Spleen (tissue), 11 donors: ENCODE results near the gene MAMDC4. TPM values are rescaled to one million over a fixed set of nuclear protein-coding genes. Genes with fewer than 3 reads are reported as not detected.

ENCODE experiments used
- DNase-seq: peaks from one replicate; pipeline ENCODE4 v3.0.0-alpha.2; 2020
- H3K27ac ChIP-seq, 8 donors: fragments of 200-600 bp; sonication (generic) in 7 of 8; 1 replicate in 4 of 8; 2 replicates in 4 of 8; pipeline versions ENCODE4 v1.5.0 to v1.8.0; 2016 to 2021; ENCODE audit warnings: inconsistent platforms in 4 of 8, mild to moderate bottlenecking in 4 of 8, moderate library complexity in 1 of 8
- H3K27me3 ChIP-seq, 7 donors: fragments of 200-600 bp; sonication (generic) in 6 of 7; replicated peaks in 1 of 7; 1 replicate in 4 of 7; 2 replicates in 3 of 7; pipeline versions ENCODE4 v1.5.0 to v1.8.0; 2016 to 2021; ENCODE audit warnings: inconsistent platforms in 3 of 7, mild to moderate bottlenecking in 1 of 7
- H3K36me3 ChIP-seq, 6 donors: fragments of 200-600 bp; sonication (generic) in 5 of 6; 1 replicate in 4 of 6; 2 replicates in 2 of 6; pipeline versions ENCODE4 v1.5.0 to v1.8.0; 2016 to 2021; ENCODE audit warnings: inconsistent platforms in 2 of 6
- H3K4me1 ChIP-seq, 6 donors: fragments of 200-600 bp; sonication (generic) in 5 of 6; 1 replicate in 3 of 6; 2 replicates in 3 of 6; pipeline versions ENCODE4 v1.5.0 to v1.8.0; 2016 to 2021; ENCODE audit warnings: inconsistent platforms in 3 of 6
- H3K4me3 ChIP-seq, 8 donors: fragments of 200-600 bp; sonication (generic) in 7 of 8; 1 replicate in 4 of 8; 2 replicates in 4 of 8; pipeline versions ENCODE4 v1.5.0 to v1.8.0; 2016 to 2021; ENCODE audit warnings: inconsistent platforms in 4 of 8, mild to moderate bottlenecking in 4 of 8, moderate library complexity in 2 of 8
- H3K9me3 ChIP-seq, 8 donors: fragments of 200-600 bp; sonication (generic) in 7 of 8; 1 replicate in 4 of 8; 2 replicates in 4 of 8; pipeline versions ENCODE4 v1.5.0 to v1.8.0; 2016 to 2021; ENCODE audit warnings: inconsistent platforms in 4 of 8
- POLR2A ChIP-seq, 3 donors: fragments of 450-650 bp; IDR thresholded peaks; one replicate each; pipeline ENCODE4 v1.5.1; 2017; ENCODE audit warnings: antibody characterized with exemption in 3 of 3, mild to moderate bottlenecking in 1 of 3
- POLR2AphosphoS5 ChIP-seq, 3 donors: sonication (generic); formaldehyde crosslinking; IDR thresholded peaks; one replicate each; pipeline ENCODE4 v1.5.1; 2017; ENCODE audit warnings: antibody characterized with exemption in 3 of 3
- WGBS, 5 donors: extraction: QIAGEN DNeasy Blood & Tissue Kit in 3 of 5; methylation state at CpG; one replicate each; pipeline versions ENCODE4 v1.1.5 to v1.1.7; 2013 to 2018; 5-methylcytosine and 5-hydroxymethylcytosine counted together
- intact Hi-C: fragments of 100-400 bp; cut with DNase I; formaldehyde crosslinking; loops from one replicate; pipeline ENCODE4 v1.15.0; 2023; ENCODE audit warnings: low total_unique reads
- polyA plus RNA-seq, 3 donors: library from polyadenylated mRNA; stranded (reverse); fragments of 200-250 nt; gene quantifications; one replicate each; pipeline ENCODE4 v1.2.1, GENCODE V29; 2013
- total RNA-seq, 7 donors: library from RNA; depleted of rRNA in 3 of 7; stranded (reverse); fragments of >200 nt in 3 of 7; fragmentation: NEBNext Ultra II Directional in 4 of 7; extraction: Animal tissue kit (Norgen Biotek cat#: 25700) in 4 of 7; gene quantifications; one replicate each; pipeline versions ENCODE4 v1.1.0 to v1.2.1, GENCODE V29; 2016 to 2021
- TF ChIP-seq, protein P1 (sequence below), 11 experiments: fragments of 200-600 bp in 7 of 11; fragments of 450-650 bp in 4 of 11; sonication (generic) in 4 of 11; IDR thresholded peaks in 8 of 11; conservative IDR thresholded peaks in 3 of 11; 1 replicate in 7 of 11; 2 replicates in 4 of 11; pipeline versions ENCODE4 v1.4.0 to v1.8.0; 2016 to 2021; ENCODE audit warnings: antibody characterized with exemption in 11 of 11, inconsistent platforms in 4 of 11, mild to moderate bottlenecking in 1 of 11
- donor health status: healthy with polysubstance abuse.
- donor health status: DM: no; HTN: no; CAD: no; lungs with moderate emphysema.
- donor health status: DM: no; HTN: no; CAD: no.
- donor health status: Bipolar disorder and iron deficiency.
- donor health status: healthy.
- donor health status: DM: no; HTN: no; CAD: no.
- donor health status: DM: yes; HTN: yes; CAD: no.

Gene MAMDC4
- total and polyA plus RNA-seq, 10 donors = 4.9 to 32.0 (median 12.0) TPM

DNA sequence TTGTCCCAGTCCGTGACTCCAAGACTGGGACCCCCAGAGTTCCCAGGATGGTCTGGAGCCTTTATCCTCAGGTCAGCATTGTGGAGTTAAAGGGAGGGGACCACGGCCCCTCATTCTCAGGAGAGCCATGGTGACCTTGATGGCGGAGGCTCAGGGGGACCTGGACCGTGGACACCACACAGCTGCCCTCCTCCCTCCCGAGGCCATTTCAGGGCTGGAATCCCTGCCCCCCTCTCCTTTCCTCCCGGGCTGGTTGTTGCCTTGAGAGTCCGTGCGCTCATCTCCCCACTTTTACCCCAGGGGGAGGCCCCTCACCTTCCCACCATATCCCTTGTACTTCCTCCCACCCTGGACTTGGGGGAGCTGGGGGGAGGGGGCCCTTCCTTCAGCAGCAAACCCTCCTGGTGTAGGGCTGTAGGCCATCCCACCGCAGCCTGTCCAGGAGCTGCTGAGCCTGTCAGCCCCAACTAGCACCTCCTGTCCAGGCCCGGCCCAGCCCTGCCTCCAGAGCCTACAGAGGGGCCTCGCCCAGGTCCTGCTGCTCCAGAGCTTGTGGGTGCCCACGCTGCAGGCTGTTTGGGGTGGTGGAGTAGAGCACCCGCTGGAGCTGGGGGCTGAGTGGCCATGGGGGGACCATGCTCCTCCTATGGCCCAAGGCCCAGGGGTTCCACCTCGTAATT lies 24.2 kb upstream of the MAMDC4 start:
- Histone ChIP-seq H3K4me3 (no peak overlapping the region), H3K36me3 (peaks cover 0 to 100% (median 87%) of the 10 kb centered on the region in 6 donors), H3K9me3 (no peaks in the 10 kb centered on the region), H3K27me3 (no peaks in the 10 kb centered on the region), H3K27ac (no peak overlapping the region), H3K4me1 (peaks cover 0 to 8% (median 0%) of the 10 kb centered on the region in 6 donors)
- WGBS, 5 donors = 94 to 95% (median 94%) methylated on average over 14 of the region's 14 CpGs
- intact Hi-C loops = no loop called here
- peak; percentile 63 for DNase-seq
- TF ChIP-seq, protein P1, sequence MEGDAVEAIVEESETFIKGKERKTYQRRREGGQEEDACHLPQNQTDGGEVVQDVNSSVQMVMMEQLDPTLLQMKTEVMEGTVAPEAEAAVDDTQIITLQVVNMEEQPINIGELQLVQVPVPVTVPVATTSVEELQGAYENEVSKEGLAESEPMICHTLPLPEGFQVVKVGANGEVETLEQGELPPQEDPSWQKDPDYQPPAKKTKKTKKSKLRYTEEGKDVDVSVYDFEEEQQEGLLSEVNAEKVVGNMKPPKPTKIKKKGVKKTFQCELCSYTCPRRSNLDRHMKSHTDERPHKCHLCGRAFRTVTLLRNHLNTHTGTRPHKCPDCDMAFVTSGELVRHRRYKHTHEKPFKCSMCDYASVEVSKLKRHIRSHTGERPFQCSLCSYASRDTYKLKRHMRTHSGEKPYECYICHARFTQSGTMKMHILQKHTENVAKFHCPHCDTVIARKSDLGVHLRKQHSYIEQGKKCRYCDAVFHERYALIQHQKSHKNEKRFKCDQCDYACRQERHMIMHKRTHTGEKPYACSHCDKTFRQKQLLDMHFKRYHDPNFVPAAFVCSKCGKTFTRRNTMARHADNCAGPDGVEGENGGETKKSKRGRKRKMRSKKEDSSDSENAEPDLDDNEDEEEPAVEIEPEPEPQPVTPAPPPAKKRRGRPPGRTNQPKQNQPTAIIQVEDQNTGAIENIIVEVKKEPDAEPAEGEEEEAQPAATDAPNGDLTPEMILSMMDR (IDR thresholded peaks at IDR 0.05 in 8 of 11, conservative IDR thresholded peaks at IDR 0.05 in 3 of 11) = no peak

GRCh38 chr9:136828474-136829140 lies 23.5 kb upstream of the MAMDC4 start:
- no peaks in the 10 kb centered on the region for H3K27me3 ChIP-seq
- intact Hi-C loops = no loop called here
- DNase-seq = no peak
- H3K36me3 ChIP-seq = peaks cover 0 to 100% (median 82%) of the 10 kb centered on the region in 6 donors
- H3K27ac ChIP-seq = no peak overlapping the region
- H3K4me1 ChIP-seq = peaks cover 0 to 8% (median 0%) of the 10 kb centered on the region in 6 donors
- peak in 1 of 3 donors; percentile 22 for TF ChIP-seq POLR2AphosphoS5 (IDR thresholded peaks at IDR 0.05)
- TF ChIP-seq, protein P1 (IDR thresholded peaks at IDR 0.05 in 8 of 11, conservative IDR thresholded peaks at IDR 0.05 in 3 of 11) = no peak
- no peak for TF ChIP-seq POLR2A (IDR thresholded peaks at IDR 0.05)
- no peak overlapping the region for H3K4me3 ChIP-seq
- 95 to 97% (median 96%) methylated on average over 25 to 31 of the region's 31 CpGs for WGBS, 5 donors
- no peaks in the 10 kb centered on the region for H3K9me3 ChIP-seq

DNA sequence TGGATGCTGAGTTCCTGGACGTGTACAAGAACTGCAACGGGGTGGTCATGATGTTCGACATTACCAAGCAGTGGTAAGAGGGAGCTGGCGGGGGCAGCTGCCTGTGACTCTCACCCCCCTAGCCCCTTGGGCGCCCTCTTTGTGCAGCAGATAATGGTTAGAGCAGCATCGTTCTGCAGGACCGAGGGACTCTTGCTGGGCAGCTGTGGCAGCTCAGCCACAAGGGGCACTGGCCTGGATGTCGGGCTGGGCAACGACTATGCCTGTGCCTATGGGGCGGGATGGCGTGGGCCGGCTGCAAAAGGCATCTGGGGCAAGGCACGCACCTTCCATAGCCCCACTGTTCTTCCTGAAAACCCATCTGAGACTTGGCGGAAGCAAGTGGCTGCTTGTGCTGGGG lies 22.7 kb upstream of the MAMDC4 start:
- intact Hi-C loops = no loop called here
- peak; percentile 57 for DNase-seq

More for the DNA sequence above, 22.7 kb upstream of the MAMDC4 start:
- Histone ChIP-seq H3K27me3 (no peaks in the 10 kb centered on the region), H3K27ac (no peak overlapping the region), H3K9me3 (no peaks in the 10 kb centered on the region), H3K4me1 (peaks cover 0 to 8% (median 0%) of the 10 kb centered on the region in 6 donors), H3K4me3 (no peak overlapping the region), H3K36me3 (peaks cover 0 to 98% (median 75%) of the 10 kb centered on the region in 6 donors)
- WGBS, 5 donors = 93 to 97% (median 95%) methylated on average over 11 to 14 of the region's 14 CpGs
- TF ChIP-seq POLR2A (IDR thresholded peaks at IDR 0.05) (no peak), POLR2AphosphoS5 (IDR thresholded peaks at IDR 0.05) (no peak)
- TF ChIP-seq, protein P1 (IDR thresholded peaks at IDR 0.05 in 8 of 11, conservative IDR thresholded peaks at IDR 0.05 in 3 of 11) = no peak
